Activated T-helper 1 cell treated with anti-CD3 and anti-CD28 coated beads, Interleukin-12 subunit alpha, Interleukin-12 subunit beta, Interleukin-2, Interleukin-4 antibody, amounts not matched to agents 30 ng/mL and 10 ng/mL and 1 ng/mL, durations not matched to agents 14 hours and 24 hours and 36 hours (primary cell): Measurements from ENCODE around the gene ZNF419. TPM values are rescaled to one million over a fixed set of nuclear protein-coding genes. Genes with fewer than 3 reads are reported as not detected.

Experiments
- total RNA-seq: library from RNA; stranded (reverse); gene quantifications from 2 replicates; pipeline ENCODE4 v1.2.3, GENCODE V29; 2022

Gene ZNF419
- total RNA-seq, 1 donor from 2014 or later, result 5.1 TPM

Other genes starting within 250 kb of the ZNF419 start
- gene ZNF805, start 247.1 kb upstream of the ZNF419 start, total RNA-seq, result 6.9 and 8.4 TPM in 2 replicates
- 41.4 and 47.7 TPM in 2 replicates for gene ZNF460, start 207.3 kb upstream of the ZNF419 start, total RNA-seq
- 5.1 and 5.4 TPM in 2 replicates for gene ZNF543, start 167.3 kb upstream of the ZNF419 start, total RNA-seq
- 6.1 and 6.6 TPM in 2 replicates for gene ZNF304, start 136.5 kb upstream of the ZNF419 start, total RNA-seq
- 3.8 and 4.7 TPM in 2 replicates for gene TRAPPC2B, start 124.2 kb upstream of the ZNF419 start, total RNA-seq
- 0.69 and 0.93 TPM in 2 replicates for gene ZNF547, start 124.2 kb upstream of the ZNF419 start, total RNA-seq
- gene ZNF548, start 97.9 kb upstream of the ZNF419 start, total RNA-seq, result 11.3 and 12.1 TPM in 2 replicates
- gene ZNF17, start 76.6 kb upstream of the ZNF419 start, total RNA-seq, result 7.9 and 11.0 TPM in 2 replicates
- gene ZNF749, start 52.4 kb upstream of the ZNF419 start, total RNA-seq, result 21.5 and 22.0 TPM in 2 replicates
- gene VN1R1, start 30.6 kb upstream of the ZNF419 start, total RNA-seq, result not detected in 2 replicates
- gene ZNF772, start 10.2 kb upstream of the ZNF419 start, total RNA-seq, result 1.5 and 2.4 TPM in 2 replicates
- gene ZNF773, start 12.2 kb downstream of the ZNF419 start, total RNA-seq, result 5.0 and 5.8 TPM in 2 replicates
- 3.6 and 4.2 TPM in 2 replicates for gene ZNF549, start 39.6 kb downstream of the ZNF419 start, total RNA-seq
- gene ZNF550, start 72.1 kb downstream of the ZNF419 start, total RNA-seq, result 7.2 and 7.5 TPM in 2 replicates
- 3.2 and 3.7 TPM in 2 replicates for gene ZNF416, start 91.2 kb downstream of the ZNF419 start, total RNA-seq
- 3.9 and 4.0 TPM in 2 replicates for gene ZIK1, start 96.4 kb downstream of the ZNF419 start, total RNA-seq
- gene ZNF530, start 112.1 kb downstream of the ZNF419 start, total RNA-seq, result 5.4 and 7.3 TPM in 2 replicates
- gene ZNF134, start 126.5 kb downstream of the ZNF419 start, total RNA-seq, result 8.4 and 9.4 TPM in 2 replicates
- gene ZNF211, start 145.4 kb downstream of the ZNF419 start, total RNA-seq, result 8.3 and 8.4 TPM in 2 replicates
- not detected in 2 replicates for gene ZSCAN4, start 181.2 kb downstream of the ZNF419 start, total RNA-seq
- 9.6 and 11.1 TPM in 2 replicates for gene ZNF551, start 194.2 kb downstream of the ZNF419 start, total RNA-seq
- 4.6 and 4.7 TPM in 2 replicates for gene ZNF154, start 221.5 kb downstream of the ZNF419 start, total RNA-seq
- 4.9 and 5.5 TPM in 2 replicates for gene ZNF671, start 239.9 kb downstream of the ZNF419 start, total RNA-seq